Body of pancreas (tissue), 4 donors: ENCODE results near the gene PLEKHF1. TPM values are rescaled to one million over a fixed set of nuclear protein-coding genes. Genes with fewer than 3 reads are reported as not detected.

Experiments
- ATAC-seq: fragments of 150-250 bp; one replicate; pipeline ENCODE4 v1.9.1; 2016
- DNase-seq, 4 donors: peaks; one replicate each; pipeline ENCODE4 v3.0.0-alpha.2; 2019
- H3K27ac ChIP-seq, 4 donors: fragments of 200-600 bp; sonication (generic); 1 replicate in 3 of 4; 2 replicates in 1 of 4; pipeline versions ENCODE4 v1.5.1 to v1.6.1; 2016 to 2019; ENCODE audit warnings: mild to moderate bottlenecking in 1 of 4, mixed read lengths in 1 of 4, moderate library complexity in 1 of 4
- H3K27me3 ChIP-seq, 2 donors: fragments of 200-600 bp; sonication (generic); one replicate each; pipeline ENCODE4 v1.6.0; 2016; ENCODE audit warnings: mild to moderate bottlenecking in 1 of 2
- H3K36me3 ChIP-seq, 2 donors: fragments of 200-600 bp; sonication (generic); replicated peaks in 1 of 2; 2 replicates each; pipeline ENCODE4 v1.5.1; 2016; ENCODE audit warnings: low read depth in 2 of 2; ENCODE audit not compliant: insufficient read depth in 1 of 2
- H3K4me1 ChIP-seq: fragments of 200-600 bp; sonication (generic); one replicate; pipeline ENCODE4 v1.6.0; 2016
- H3K4me3 ChIP-seq, 2 donors: fragments of 200-600 bp; sonication (generic); 1 replicate in 1 of 2; 2 replicates in 1 of 2; pipeline ENCODE4 v1.5.1; 2016 to 2019
- H3K9me3 ChIP-seq, 3 donors: fragments of 200-600 bp; sonication (generic); 1 replicate in 2 of 3; 2 replicates in 1 of 3; pipeline ENCODE4 v1.5.1; 2016
- POLR2A ChIP-seq, 3 donors: fragments of 450-650 bp; IDR thresholded peaks; one replicate each; pipeline ENCODE4 v1.6.1; 2016; ENCODE audit warnings: antibody characterized with exemption in 3 of 3, mild to moderate bottlenecking in 2 of 3
- WGBS, 2 donors: methylation state at CpG; one replicate each; pipeline ENCODE4 v1.1.5; 2017; 5-methylcytosine and 5-hydroxymethylcytosine counted together
- intact Hi-C: fragments of 100-400 bp; cut with DNase I; formaldehyde crosslinking; loops from one replicate; pipeline ENCODE4 v1.15.1; 2023
- total RNA-seq, 2 donors: library from RNA; depleted of rRNA; stranded (reverse); fragments of >200 nt; gene quantifications; one replicate each; pipeline ENCODE4 v1.1.0, GENCODE V29; 2016
- TF ChIP-seq, protein P1 (sequence below), 7 experiments: fragments of 450-650 bp in 4 of 7; fragments of 200-600 bp in 3 of 7; sonication (generic) in 3 of 7; IDR thresholded peaks; one replicate each; pipeline ENCODE4 v1.5.1; 2016 to 2019; ENCODE audit warnings: antibody characterized with exemption in 7 of 7

Gene PLEKHF1
- total RNA-seq, 2 donors from 2014 or later: 13.5 to 16.5 TPM

DNA sequence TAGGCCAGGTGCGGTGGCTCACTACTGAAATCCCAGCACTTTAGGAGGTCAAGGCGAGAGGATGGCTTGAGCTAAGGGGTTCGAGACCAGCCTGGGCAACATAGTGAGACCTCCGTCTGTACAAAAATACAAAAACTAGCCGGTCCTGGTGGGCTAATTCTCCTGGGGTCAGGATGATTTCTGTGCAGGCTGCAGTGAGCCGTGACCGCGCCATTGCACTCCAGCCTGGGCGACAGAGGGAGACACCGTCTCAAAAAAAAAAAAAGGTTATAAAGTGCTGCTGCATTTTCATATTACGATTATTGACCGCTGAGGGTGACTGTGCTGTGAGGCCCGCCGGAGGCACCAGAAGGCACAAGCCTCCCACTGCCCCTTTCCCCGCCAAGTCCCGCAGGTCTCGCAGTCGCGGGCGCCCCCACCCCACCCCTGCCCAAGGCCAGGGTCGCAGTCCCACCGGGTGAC lies 477 bp upstream of the PLEKHF1 start:
- TF ChIP-seq POLR2A (IDR thresholded peaks at IDR 0.05): no peak
- TF ChIP-seq, protein P1, sequence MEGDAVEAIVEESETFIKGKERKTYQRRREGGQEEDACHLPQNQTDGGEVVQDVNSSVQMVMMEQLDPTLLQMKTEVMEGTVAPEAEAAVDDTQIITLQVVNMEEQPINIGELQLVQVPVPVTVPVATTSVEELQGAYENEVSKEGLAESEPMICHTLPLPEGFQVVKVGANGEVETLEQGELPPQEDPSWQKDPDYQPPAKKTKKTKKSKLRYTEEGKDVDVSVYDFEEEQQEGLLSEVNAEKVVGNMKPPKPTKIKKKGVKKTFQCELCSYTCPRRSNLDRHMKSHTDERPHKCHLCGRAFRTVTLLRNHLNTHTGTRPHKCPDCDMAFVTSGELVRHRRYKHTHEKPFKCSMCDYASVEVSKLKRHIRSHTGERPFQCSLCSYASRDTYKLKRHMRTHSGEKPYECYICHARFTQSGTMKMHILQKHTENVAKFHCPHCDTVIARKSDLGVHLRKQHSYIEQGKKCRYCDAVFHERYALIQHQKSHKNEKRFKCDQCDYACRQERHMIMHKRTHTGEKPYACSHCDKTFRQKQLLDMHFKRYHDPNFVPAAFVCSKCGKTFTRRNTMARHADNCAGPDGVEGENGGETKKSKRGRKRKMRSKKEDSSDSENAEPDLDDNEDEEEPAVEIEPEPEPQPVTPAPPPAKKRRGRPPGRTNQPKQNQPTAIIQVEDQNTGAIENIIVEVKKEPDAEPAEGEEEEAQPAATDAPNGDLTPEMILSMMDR (IDR thresholded peaks at IDR 0.05): no peak
- 34 to 78% methylated on average over 5 to 20 of the region's 22 CpGs for WGBS, 2 donors
- Histone ChIP-seq H3K4me1 (peaks cover 72% of the 10 kb centered on the region), H3K27ac (peak overlapping the region; percentile 19 to 87 (median 74)), H3K27me3 (no peaks in the 10 kb centered on the region), H3K36me3 (no peaks in the 10 kb centered on the region), H3K9me3 (no peaks in the 10 kb centered on the region), H3K4me3 (peak overlapping the region; percentile 65 to 84)
- ATAC-seq (peak; percentile 17), DNase-seq (no peak)
- intact Hi-C loops: loop anchor here (10.0 kb wide), 2 partner anchors 50 to 450 kb away; partner anchors contain the start of gene UQCRFS1

DNA sequence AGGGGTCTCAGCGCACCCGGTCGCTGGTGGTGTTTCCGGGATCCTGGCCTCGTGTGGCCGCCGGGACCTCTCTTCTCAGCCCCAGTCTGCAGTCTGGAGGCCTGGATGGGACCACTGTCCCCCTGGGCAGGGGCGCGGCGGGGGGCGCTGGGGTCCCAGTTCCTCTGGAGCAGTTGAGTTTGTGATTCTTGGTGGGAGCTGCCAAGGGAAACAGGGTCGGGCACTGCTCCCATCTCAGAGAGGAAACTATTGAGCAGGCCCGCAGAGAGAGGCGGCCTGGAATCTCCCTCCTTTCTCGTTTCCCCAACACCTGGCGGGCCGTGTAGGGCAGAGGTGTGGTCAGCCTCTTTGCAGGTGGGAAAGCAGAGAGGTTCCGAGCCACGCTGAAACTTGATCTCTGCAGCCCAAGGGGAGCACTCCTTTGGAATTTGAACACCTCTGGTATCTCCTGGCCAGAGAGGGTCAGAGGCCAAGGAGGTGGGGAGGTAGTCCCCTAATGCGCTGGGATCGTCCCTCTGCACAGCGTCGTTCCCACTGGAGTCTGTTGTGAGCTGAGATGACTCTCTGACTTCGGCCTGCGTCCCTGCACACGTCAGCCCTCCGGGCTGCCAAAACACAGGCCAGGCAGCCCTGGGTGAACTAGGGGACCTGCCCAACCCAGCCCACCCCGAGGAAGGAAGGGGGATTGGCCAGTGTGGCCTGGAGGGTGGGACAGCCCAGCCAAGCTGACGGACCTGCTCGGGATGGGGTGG lies 741 bp downstream of the PLEKHF1 start:
- Histone ChIP-seq H3K9me3 (no peaks in the 10 kb centered on the region), H3K27ac (peak overlapping the region; percentile 59 to 87 (median 74)), H3K36me3 (no peaks in the 10 kb centered on the region), H3K27me3 (no peaks in the 10 kb centered on the region), H3K4me3 (peak overlapping the region; percentile 65 to 84), H3K4me1 (peaks cover 80% of the 10 kb centered on the region)
- 2 to 6% methylated on average over 17 to 29 of the region's 30 CpGs for WGBS, 2 donors
- ATAC-seq: peak; percentile 19
- DNase-seq: peak in 2 of 4 donors; percentile 37 to 40
- TF ChIP-seq POLR2A (IDR thresholded peaks at IDR 0.05): peak in 2 of 3 donors; percentile 29 to 46
- TF ChIP-seq, protein P1 (IDR thresholded peaks at IDR 0.05): no peak
- intact Hi-C loops: loop anchor here (10.0 kb wide), 2 partner anchors 51 to 451 kb away; partner anchors contain the start of gene UQCRFS1

- ATAC-seq: no peak
- peak; percentile 35 to 56 (median 49) for DNase-seq
- peak overlapping the region; percentile 59 to 87 (median 74) for H3K27ac ChIP-seq
- no peaks in the 10 kb centered on the region for H3K9me3 ChIP-seq
- intact Hi-C loops: loop anchor here (10.0 kb wide), 2 partner anchors 52 to 452 kb away; partner anchors contain the start of gene UQCRFS1
- 55 to 61% methylated on average over 17 to 20 of the region's 20 CpGs for WGBS, 2 donors
- H3K4me1 ChIP-seq: peaks cover 87% of the 10 kb centered on the region
- H3K36me3 ChIP-seq: no peaks in the 10 kb centered on the region
- no peak overlapping the region for H3K4me3 ChIP-seq
- TF ChIP-seq, protein P1 (IDR thresholded peaks at IDR 0.05): no peak
- TF ChIP-seq POLR2A (IDR thresholded peaks at IDR 0.05): peak in 1 of 3 donors; percentile 25
- H3K27me3 ChIP-seq: no peaks in the 10 kb centered on the region
These were observed 1.5 kb downstream of the PLEKHF1 start for GRCh38 chr19:29666578-29667386.

DNA sequence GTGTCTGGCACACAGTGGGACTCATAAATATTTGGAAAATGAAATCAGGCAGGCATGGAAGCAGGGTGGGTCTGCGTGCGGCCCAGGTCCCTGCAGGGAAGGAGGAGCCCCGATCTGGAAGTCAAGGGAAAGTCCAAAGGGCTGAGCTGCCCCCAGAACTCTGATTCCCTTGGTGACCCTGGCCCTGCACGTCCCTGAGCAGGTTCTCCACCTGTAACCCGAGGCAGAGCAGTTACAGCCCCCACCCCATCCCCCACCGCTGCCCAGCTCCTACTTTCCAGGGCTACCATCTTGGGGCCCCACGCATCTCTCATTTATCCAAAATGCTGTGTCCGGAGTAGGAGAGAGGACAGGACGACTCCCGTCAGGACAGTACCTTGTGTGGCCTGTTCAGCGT lies 2.1 kb downstream of the PLEKHF1 start:
- DNase-seq: no peak
- no peak for TF ChIP-seq POLR2A (IDR thresholded peaks at IDR 0.05)
- TF ChIP-seq, protein P1 (IDR thresholded peaks at IDR 0.05): no peak
- WGBS, 2 donors: 80 to 93% methylated on average over 11 of the region's 11 CpGs
- H3K36me3 ChIP-seq: no peaks in the 10 kb centered on the region
- H3K9me3 ChIP-seq: no peaks in the 10 kb centered on the region
- no peak overlapping the region for H3K4me3 ChIP-seq
- peak overlapping the region; percentile 15 to 87 (median 74) for H3K27ac ChIP-seq
- no peaks in the 10 kb centered on the region for H3K27me3 ChIP-seq
- ATAC-seq: no peak
- intact Hi-C loops: loop anchor here (10.0 kb wide), 2 partner anchors 53 to 453 kb away; partner anchors contain the start of gene UQCRFS1
- H3K4me1 ChIP-seq: peaks cover 87% of the 10 kb centered on the region
